ENCODE data around the gene GPR176. TPM values are rescaled to one million over a fixed set of nuclear protein-coding genes. Genes with fewer than 3 reads are reported as not detected.

The GPR176 gene
- total and polyA plus RNA-seq, 9 donors: 0.68 to 8.5 (median 1.8) TPM

- Histone ChIP-seq H3K36me3 (no peaks in the 10 kb centered on the region), H3K27me3 (no peaks in the 10 kb centered on the region), H3K9me3 (no peaks in the 10 kb centered on the region), H3K4me3 (no peak overlapping the region), H3K27ac (no peak overlapping the region), H3K4me1 (ENCODE audit: insufficient read depth) (no peaks in the 10 kb centered on the region)
- TF ChIP-seq CTCF (IDR thresholded peaks at IDR 0.05): no peak
- no peak for TF ChIP-seq EP300 (IDR thresholded peaks at IDR 0.05)
- no peak for TF ChIP-seq POLR2A (IDR thresholded peaks at IDR 0.05)
- DNase-seq: no peak
- 93 to 100% (median 96%) methylated on average over 1 of the region's 1 CpG for WGBS, 3 donors
- intact Hi-C loops (cut with DNase I): loop anchor here in 2 of 4 donors (5.0 to 10.0 kb wide), 2 partner anchors 58 to 945 kb away; partner anchors contain the start of gene PPP1R14D (in 1 of the 2)
These were observed 37.5 kb downstream of the GPR176 start for GRCh38 chr15:39882602-39883001.

GRCh38 chr15:39881790-39882189 is 38.3 kb downstream of the GPR176 start:
- Histone ChIP-seq H3K9me3 (no peaks in the 10 kb centered on the region), H3K27me3 (no peaks in the 10 kb centered on the region), H3K27ac (no peak overlapping the region), H3K36me3 (no peaks in the 10 kb centered on the region), H3K4me1 (ENCODE audit: insufficient read depth) (no peaks in the 10 kb centered on the region), H3K4me3 (no peak overlapping the region)
- no peak for DNase-seq
- intact Hi-C loops (cut with DNase I): loop anchor here in 2 of 4 donors (5.0 to 10.0 kb wide), 2 partner anchors 57 to 946 kb away; partner anchors contain the start of gene PPP1R14D (in 1 of the 2)
- 19 to 41% (median 19%) methylated on average over 1 of the region's 1 CpG for WGBS, 3 donors
- TF ChIP-seq POLR2A (IDR thresholded peaks at IDR 0.05) (no peak), EP300 (IDR thresholded peaks at IDR 0.05) (no peak), CTCF (IDR thresholded peaks at IDR 0.05) (no peak)

- H3K36me3 ChIP-seq: no peaks in the 10 kb centered on the region
- H3K4me3 ChIP-seq: no peak overlapping the region
- intact Hi-C loops (cut with DNase I): loop anchor here in 2 of 4 donors (5.0 to 10.0 kb wide), 2 partner anchors 56 to 946 kb away; partner anchors contain the start of gene PPP1R14D (in 1 of the 2)
- TF ChIP-seq EP300 (IDR thresholded peaks at IDR 0.05): no peak
- no peak for TF ChIP-seq POLR2A (IDR thresholded peaks at IDR 0.05)
- TF ChIP-seq CTCF (IDR thresholded peaks at IDR 0.05): no peak
- H3K27ac ChIP-seq: no peak overlapping the region
- 86 to 91% (median 89%) methylated on average over 3 of the region's 3 CpGs for WGBS, 3 donors
- DNase-seq: no peak
- no peaks in the 10 kb centered on the region for H3K27me3 ChIP-seq
- H3K4me1 ChIP-seq (ENCODE audit: insufficient read depth): no peaks in the 10 kb centered on the region
- no peaks in the 10 kb centered on the region for H3K9me3 ChIP-seq
These were observed 39.2 kb downstream of the GPR176 start for GRCh38 chr15:39880718-39881387.

GRCh38 chr15:39878406-39878785 is 41.7 kb downstream of the GPR176 start:
- Histone ChIP-seq H3K4me1 (ENCODE audit: insufficient read depth) (no peaks in the 10 kb centered on the region), H3K9me3 (no peaks in the 10 kb centered on the region), H3K36me3 (no peaks in the 10 kb centered on the region), H3K4me3 (no peak overlapping the region), H3K27ac (no peak overlapping the region), H3K27me3 (no peaks in the 10 kb centered on the region)
- DNase-seq: no peak
- TF ChIP-seq EP300 (IDR thresholded peaks at IDR 0.05) (no peak), CTCF (IDR thresholded peaks at IDR 0.05) (no peak)
- intact Hi-C loops (cut with DNase I): no loop called here
- WGBS, 3 donors: 77 to 91% (median 83%) methylated on average over 1 of the region's 1 CpG

Data from ovary (tissue), 9 donors.